NT2/D1 (cell line): Measurements from ENCODE around the gene LDLRAD3.

ENCODE experiments used
- SUZ12 ChIP-seq: IDR thresholded peaks from 2 replicates; pipeline ENCODE4 v1.6.1; 2011; ENCODE audit not compliant: insufficient read length, insufficient read depth; ENCODE audit errors: extremely low read depth
- YY1 ChIP-seq: IDR thresholded peaks from 2 replicates; pipeline ENCODE4 v1.6.1; 2011; ENCODE audit not compliant: insufficient read length, insufficient read depth
- ZNF274 ChIP-seq: IDR thresholded peaks from 2 replicates; pipeline ENCODE4 v1.6.1; 2011; ENCODE audit warnings: mild to moderate bottlenecking, low read depth, low read length

DNA sequence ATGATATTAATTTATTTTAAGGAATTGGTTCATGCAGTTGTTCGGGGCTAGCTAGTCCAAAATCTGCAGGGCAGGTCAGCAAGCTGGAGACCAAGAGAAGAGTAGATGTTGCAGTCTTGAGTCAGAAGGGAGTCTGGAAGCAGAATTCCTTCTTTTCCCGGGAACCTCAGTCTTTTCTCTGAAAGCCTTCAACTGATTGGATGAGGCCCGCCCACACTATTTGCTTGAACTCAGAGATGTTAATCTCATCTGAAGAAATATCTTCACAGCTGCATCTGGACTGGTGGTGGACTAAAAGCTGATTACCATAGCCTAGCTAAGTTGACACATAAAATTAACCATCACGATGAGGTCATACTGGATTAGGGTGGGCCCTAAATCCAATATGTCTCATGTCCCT lies 223.2 kb downstream of the LDLRAD3 start:
- TF ChIP-seq YY1 (no peak), SUZ12 (no peak), ZNF274 (no peak)
